NCI-H2196 treated with DMSO at 0.1 percent for 48 hours (cell line): ENCODE data around the gene GNS.

Experiments
- DNase-seq: peaks from one replicate; lab custom pipeline; 2025; ENCODE audit not compliant: unreplicated experiment; lab: John Stamatoyannopoulos, UW

GNS gene

DNA sequence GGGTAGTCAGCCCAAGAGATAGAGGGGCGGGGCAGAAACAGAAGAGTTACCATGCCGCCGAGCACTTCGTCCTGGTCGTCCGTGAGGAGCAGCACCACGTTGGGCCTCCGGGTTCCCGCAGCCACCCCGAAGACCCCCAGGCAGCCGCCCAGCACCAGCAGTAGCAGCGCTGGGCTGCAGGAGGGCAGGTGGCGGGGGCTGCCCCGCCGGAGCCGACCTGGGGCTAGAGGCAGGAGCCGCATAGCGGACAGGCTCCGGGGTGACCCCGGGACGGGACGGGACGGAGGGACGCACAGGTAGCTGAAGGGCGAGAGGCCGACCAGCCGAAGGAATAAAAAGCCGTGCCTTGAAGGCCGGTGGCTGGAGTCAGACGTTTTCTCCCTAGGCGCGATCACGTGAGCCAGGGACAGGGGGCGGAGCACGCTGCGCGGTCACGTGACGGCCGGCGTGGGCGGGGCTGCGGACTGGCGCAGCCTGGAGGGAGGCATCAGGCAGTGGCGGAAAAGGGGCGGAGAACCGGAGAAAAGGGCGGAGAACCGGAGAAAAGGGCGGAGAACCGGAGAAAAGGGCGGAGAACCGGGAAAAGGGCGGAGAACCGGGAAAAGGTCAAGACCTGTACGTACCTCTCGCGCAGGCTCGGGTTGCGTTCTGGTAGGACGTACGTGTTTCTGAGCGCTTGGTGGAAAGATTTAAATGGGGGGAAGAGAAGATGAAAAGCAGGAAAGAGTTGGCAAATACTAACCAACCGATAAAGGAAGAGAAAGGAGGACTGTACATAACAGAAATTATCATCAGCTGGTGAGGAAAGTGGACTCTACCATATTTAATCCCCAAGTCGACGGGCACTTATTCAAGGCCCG, at the start of gene GNS:
TSS of gene GNS (minus strand) at position 372 of the 860 bp plus-strand sequence. CDS start at position 242, 130 bp downstream.
- peak; percentile 81 for DNase-seq

DNA sequence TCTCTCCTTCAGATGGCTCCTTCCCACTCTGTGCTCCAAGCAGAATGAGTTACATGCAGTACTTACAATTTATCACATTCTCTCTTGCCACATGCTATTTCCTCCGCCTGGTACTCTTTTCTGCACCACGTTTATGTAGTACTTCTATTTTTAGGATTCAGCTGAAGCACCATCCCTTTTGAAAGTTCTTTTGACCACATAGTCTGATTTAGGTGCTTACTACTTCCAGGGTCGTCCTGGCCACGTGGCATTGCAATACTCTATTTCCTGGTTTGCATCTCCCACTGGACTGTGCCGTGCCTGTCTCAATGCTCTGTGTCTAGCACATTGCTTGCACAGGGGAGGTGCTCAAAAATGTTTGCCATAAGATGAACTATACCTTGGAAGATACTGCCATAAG, 48.9 kb upstream of the GNS start:
- DNase-seq, result no peak

DNA sequence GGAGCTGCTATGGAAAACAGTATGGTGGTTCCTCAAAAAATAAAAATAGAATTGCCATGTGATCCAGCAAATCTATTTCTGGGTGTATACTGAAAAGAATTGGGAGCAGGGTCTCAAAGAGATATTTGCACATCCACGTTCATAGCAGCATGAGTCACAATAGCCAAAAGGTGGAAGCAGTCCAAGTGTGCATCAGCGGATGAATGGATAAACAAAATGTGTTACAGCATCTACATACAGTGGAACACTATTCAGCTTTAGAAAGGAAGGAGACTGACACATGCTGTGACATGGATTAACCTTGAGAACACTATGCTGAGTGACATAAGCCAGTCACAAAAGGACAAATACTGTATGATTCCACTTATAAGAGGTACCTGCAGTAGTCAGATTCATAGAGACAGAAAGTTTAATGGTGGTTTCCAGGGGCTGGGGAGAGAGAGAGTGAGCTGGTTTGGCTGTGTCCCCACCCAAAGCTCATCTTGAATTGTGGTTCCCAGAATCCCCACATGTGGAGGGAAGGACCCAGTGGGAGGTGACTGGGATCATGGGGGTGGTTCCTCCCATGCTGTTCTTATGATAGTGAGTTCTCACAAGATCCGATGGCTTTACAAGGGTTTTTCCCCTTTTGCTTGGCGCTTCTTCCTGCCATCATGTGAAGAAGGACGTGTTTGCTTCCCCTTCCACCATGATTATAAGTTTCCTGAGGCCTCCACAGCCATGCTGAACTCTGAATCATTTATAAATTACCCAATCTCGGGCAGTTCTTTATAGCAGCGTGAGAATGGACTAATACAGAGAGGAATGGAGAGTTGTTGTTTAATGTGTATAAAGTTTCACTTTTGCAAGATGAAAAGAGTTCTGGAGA, 47.6 kb upstream of the GNS start:
- no peak for DNase-seq

DNA sequence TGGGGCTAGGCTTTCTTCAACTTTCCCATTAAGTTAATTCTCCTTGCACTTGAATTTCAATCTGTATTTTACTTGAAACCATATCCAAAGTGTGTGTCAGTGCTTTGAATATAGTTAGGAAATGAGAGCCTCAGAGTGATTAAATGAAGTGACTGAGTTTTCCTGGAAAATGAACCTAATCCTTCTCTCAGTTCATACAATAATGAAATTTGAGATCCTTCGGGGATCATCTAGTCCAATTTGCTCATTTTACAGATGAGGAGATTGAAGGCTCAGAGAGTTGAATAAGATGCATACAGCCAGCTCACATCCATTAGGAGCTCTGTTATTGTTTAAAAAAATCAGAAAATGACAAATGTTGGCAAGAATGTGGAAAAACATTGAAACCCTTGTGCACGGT, 47.0 kb upstream of the GNS start:
- no peak for DNase-seq

DNA sequence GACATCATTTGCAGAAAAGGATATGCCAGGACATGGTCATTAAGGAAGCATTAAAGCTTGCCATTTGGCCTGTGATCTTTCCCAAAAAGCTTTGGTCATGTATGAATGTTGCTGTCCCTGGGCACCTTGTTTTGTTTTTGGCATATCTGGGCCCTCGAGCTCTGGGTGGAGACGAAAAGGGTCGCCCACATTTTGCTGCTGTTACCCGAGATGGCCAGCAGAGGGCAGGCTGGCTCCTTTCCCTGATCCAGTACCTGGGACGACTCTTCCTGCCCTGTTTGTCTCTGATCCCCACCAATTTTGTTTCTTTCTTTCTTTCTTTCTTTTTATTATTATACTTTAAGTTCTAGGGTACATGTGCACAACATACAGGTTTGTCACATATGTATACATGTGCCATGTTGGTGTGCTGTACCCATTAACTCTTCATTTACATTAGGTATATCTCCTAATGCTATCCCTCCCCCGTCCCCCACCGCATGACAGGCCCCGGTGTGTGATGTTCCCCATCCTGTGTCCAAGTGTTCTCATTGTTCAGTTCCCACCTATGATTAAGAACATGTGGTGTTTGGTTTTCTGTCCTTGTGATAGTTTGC, 43.1 kb upstream of the GNS start:
- DNase-seq, result peak; percentile 33

DNA sequence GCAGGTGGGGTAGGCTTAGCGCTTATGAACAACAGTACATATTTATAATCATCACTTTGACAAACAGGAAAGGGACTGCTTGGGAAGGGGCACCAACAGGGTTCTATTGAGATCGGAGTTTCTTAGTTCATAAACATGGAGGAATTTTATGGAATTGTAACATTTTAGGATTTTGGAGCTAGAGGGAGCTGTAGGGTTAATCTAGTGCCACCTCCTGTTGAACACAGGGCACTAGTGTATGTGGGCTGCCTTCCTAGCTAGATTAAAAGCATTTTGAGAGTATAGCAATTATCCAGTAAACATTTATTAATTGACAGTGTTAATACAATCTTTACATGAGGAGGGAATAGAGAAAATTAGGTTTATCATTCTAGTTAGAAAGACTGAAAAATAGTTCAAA, 42.2 kb upstream of the GNS start:
- no peak for DNase-seq

DNA sequence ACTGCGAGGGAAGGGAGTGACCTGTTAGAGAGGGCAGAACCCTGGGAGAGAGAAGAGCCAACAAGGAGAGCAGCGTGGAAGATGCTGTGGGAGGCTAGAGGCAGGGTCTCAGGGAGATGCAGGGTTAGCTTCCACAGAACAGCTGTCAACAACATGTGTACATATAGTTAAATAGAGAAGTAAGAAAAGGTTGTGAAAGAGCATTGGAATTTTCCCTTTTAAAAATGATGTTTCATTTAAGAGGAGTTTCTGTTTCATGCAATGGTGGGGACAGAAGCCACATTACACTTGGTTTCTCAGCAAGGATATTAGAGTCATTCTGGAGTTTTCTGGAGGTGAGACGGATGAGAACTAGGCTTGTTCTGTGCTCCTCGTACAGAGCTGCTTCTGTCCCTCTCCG, 41.4 kb upstream of the GNS start:
- no peak for DNase-seq

DNA sequence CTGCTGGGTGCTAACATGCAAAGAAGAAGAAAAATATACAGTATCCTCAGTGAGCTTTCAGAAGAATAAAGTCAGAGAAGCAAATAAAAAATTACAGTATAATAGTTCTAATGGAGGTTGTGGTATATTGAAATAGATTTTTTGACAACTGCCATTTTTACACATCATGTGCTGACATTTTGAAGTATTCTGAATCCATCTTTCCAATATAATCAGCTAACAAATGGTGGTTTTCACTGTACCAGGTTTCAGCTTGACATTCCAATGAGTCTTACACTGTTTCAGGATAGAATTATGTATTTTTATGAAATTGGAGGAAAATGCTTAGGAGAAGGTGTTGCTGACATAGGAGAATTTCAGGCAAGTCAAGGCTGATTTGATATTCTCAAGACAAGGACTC, 39.0 kb upstream of the GNS start:
- DNase-seq, result no peak

DNA sequence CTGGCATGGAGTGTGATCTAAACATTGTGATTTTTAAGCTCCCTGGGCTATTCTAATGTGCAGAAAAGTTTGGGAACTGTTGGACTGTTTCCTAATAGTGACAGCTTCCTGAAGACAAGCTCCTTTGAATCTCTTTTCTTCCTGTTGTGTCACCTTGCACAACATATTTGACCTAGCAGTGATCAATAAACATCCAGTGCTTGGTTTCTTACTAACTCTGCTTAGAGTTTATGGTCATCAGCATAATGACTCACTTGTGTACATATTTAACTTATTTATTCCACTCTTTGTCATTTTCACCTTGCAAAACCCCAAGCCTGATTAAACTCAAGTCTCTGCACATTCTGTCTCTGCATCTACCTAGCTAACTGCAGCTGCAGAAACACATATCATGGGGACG, 38.0 kb upstream of the GNS start:
- DNase-seq, result no peak

DNA sequence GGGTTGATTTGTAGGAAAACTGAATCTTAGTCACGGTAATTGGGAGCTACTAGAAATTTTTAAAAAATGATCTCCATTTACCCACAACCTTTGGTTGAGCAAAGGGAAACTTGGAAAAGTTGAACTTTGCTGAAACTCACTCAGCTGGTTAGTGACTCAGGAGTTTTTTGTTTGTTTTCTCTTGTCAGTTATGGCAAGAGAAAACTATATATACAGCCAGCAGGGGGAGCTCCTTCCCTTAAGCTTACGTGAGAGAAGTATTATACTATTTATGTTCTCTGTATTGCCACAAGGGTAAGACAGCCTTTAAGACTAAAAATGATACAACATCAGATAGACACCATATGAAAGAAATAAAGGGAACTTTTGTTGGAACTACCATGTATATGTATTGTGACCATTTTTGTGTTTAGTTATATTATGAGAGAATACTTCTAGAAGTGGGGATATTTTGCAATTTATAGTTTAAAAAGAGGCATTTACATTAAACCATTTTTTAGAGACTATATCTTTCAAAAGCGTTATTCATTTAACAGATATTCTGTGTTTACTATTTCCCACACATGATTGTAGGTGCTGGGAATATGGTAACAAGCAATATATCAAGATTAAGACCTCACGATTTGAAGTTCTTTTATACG, 37.1 kb upstream of the GNS start:
- DNase-seq, result peak; percentile 47

DNA sequence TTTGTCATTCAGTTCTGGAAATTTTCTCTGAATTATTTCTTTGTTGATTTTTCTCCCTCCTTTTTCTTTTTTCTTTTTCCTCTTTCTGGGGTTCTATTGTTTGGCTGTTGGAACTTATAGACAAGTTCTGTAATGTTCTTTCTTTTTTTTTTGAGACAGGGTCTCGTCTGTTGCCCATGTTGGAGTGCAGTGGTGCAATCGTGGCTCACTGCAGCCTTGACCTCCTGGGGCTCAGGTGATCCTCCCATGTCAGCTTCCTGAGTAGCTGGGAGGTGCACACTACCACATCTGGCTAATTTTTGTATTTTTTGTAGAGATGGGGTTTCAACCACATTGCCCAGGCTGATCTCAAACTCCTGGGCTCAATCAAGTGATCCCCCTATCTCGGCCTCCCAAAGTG, 35.1 kb upstream of the GNS start:
- no peak for DNase-seq

DNA sequence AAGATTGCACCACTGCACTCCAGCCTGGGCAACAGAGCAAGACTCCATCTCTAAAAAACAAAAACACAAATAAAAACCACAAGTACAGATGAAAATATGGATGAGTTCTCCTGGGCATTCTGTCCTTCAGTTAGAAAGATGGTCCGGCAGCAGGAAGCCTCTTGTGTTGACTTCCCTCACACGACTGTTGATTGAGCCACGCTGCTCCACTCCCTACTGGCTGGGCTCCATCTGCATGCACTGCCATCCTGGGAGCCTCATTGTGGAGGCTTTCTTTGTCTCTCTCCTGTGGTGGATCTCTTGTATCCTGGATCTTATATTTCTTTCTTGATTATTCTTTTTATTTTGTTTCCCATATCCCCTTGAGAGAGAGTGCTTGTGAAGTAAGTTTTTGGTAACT, 34.4 kb upstream of the GNS start:
- DNase-seq, result no peak

DNA sequence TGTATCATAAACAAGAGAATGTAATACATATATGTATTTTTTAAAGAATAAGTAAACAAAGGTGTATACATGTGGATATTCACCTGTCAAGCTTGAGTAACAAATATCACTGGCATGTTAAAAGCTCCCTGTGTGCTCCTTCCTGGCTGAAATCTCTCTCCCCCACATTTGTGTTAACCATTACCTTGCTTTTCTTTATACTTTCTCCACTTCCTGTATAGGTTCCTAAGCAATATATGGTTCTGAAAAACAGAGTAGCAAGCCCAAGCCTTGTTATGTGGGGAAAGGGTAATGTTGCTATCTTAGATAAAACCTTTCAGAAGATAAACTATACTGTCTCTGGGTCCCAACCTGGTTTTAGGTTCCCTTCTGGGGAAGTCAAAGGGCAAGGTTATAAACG, 32.9 kb upstream of the GNS start:
- DNase-seq, result no peak

DNA sequence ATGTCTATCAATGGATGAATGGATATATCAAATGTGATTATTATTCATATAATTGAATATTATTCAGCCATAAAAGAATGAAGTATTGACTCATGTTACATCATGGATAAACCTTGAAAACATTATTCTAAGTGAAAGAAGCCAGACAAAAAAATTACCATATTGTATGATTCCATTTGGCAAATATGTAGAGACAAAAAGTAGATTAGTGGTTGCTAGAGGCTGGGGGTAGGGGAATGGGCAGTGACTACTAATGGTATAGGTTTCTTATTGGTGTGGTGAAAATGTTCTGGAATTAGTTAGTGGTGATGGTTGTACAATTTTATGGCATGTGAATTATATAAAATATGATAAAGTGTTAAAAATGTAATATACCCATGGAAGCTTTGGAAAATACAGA, 31.8 kb upstream of the GNS start:
- DNase-seq, result no peak

DNA sequence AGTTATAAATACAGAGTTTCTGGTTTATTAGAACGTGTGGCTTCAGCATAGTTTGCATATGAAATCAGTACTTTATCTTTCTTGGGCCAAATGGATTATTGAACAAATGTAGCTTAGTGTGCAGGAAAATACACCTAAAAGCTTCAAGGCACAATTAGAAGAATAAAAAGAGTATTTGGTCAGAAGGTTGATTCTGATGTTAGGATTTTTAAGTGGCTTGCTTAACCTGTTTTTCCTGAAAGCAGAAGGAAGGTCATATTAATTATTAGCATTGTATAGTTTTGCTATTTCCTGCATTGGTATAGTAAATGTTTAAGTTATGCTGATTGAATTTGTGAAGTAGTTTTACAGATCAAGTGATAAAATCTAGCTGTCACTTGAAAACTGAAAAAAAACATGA, 31.0 kb upstream of the GNS start:
- no peak for DNase-seq

DNA sequence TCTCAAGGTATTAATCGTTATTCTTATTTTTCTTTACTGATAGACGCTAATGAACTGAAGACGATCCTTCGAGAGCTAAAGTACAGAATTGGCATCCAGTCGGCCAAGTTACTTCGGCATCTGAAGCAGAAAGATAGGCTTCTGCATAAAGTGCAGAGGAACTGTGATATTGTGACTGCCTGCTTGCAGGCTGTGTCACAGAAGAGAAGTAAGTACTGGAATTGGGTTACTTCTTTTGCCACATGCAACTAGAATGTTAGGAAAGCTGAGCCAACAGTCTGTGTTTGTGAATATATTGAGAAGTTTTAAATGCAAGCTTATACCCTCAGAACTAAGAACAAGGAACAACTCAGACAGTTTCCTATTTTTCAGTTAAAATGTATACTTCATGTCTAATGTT, 26.6 kb upstream of the GNS start:
- DNase-seq, result no peak

DNA sequence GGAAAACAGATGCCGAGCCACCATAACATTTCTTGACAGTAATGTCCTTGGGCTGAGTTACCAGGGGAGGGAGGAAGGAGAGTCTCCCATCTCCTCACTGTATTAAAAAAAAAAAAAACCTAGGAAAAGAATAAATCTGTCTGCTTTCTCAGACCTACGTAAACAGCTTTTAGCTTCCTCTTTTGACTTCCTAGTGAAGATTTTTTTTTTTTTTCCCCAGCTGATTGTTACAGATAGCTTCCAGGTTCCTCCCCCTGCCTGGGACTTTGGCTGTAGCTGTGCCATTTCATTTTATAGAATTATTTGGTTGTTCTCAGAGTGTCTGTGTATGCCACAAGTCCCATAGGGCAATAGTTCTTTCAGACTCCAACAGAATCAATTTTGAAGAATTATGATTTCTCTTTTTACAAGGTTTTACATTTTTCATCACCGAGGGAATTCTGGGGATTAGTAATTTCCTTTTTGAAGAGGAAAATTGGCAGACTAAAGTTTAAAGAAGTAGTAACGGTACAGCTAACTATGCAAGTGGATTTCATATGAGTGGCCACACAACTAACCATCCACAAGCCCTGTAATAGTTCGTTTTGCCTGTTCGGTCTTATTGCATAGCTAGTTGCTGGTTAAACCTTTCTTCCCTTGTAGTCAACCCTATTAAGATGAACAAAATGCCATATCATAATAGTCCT, 23.1 kb upstream of the GNS start:
- no peak for DNase-seq

DNA sequence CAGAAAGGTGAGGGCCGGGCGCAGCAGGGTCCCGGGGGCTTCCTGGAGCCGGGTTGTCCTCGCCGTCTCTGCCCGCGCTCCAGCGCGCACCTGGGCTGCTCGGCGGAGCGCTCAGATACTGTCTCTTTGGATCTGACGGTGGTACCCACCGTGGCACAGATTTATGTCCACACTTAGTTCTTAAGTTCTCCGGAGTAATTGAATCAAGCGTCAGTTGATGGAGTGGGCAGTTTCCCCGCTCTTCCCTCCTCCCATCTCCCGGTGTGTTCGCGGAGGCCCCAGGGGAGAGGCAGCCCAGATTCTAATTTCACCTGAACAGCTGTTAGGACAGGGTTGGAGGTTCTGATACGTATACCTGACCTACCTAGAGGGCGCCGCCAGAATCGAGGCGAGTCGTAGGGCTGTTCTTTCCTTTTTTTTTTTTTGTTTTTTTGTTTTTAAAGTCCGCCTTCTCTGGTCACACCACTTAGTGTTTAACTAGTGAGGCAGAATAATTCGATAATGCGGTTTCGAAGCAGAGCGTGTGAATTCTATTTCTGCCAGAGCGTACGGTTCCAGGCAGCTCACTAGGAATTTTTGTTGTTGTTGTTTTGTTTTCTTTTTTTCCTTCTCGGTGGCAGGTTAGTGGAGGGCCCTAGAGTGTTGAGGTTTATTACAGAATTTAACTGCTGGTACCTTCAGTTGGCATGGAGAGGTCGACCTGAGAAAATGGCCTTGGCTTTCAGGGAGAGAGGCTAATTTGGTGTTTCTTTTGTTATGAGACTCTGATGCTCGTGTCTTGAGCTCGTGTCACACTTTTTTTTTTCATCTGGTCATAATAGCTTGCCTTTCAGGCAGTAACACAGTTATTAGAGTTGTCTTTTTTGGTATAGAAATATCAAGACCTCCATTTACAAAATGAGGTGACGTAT, 22.3 kb upstream of the GNS start:
- DNase-seq, result no peak

DNA sequence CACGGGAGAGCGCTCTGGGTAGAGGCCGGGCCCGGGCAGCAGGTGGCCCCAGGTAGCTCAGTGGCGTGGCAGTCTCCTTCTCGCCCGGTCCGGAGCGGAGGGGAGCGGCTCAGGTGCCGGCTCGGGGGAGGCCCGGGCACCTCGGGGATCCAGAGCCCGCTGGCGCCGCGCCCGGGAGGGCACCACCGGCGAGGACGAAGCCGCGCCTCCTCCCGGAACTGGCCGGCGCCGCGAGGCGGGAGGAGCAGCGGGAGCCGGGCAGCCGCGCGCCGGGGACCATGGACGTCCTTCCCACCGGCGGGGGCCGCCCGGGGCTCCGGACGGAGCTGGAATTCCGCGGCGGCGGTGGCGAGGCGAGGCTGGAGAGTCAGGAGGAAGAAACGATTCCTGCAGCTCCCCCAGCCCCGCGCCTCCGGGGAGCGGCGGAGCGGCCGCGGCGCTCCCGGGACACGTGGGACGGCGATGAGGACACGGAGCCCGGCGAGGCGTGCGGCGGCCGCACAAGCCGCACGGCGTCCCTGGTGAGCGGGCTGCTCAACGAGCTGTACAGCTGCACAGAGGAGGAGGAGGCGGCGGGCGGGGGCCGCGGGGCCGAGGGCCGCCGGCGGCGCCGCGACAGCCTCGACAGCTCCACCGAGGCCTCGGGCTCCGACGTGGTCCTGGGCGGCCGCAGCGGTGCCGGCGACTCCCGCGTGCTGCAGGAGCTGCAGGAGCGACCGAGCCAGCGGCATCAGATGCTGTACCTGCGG, 21.5 kb upstream of the GNS start:
- peak; percentile 55 for DNase-seq
